ENCODE data around the gene TMEM132D. TPM values are rescaled to one million over a fixed set of nuclear protein-coding genes. Genes with fewer than 3 reads are reported as not detected.

The TMEM132D gene
- polyA plus RNA-seq, 1 donor from 2014 or later = 1.3 TPM

- no peaks in the 10 kb centered on the region for H3F3A ChIP-seq (ENCODE audit: insufficient read depth, low read length, poor library complexity, severe bottlenecking)
- H3K36me3 ChIP-seq (ENCODE audit: insufficient read depth, low read length) = no peaks in the 10 kb centered on the region
- H2AFZ ChIP-seq (ENCODE audit: low read depth, low read length) = no peak overlapping the region
- H3K27ac ChIP-seq (ENCODE audit: low read length) = no peak overlapping the region
- no peak overlapping the region for H3K9ac ChIP-seq (ENCODE audit: low read length)
- TF ChIP-seq POLR2AphosphoS5 (IDR thresholded peaks at IDR 0.05) = no peak
- TF ChIP-seq, protein P1, sequence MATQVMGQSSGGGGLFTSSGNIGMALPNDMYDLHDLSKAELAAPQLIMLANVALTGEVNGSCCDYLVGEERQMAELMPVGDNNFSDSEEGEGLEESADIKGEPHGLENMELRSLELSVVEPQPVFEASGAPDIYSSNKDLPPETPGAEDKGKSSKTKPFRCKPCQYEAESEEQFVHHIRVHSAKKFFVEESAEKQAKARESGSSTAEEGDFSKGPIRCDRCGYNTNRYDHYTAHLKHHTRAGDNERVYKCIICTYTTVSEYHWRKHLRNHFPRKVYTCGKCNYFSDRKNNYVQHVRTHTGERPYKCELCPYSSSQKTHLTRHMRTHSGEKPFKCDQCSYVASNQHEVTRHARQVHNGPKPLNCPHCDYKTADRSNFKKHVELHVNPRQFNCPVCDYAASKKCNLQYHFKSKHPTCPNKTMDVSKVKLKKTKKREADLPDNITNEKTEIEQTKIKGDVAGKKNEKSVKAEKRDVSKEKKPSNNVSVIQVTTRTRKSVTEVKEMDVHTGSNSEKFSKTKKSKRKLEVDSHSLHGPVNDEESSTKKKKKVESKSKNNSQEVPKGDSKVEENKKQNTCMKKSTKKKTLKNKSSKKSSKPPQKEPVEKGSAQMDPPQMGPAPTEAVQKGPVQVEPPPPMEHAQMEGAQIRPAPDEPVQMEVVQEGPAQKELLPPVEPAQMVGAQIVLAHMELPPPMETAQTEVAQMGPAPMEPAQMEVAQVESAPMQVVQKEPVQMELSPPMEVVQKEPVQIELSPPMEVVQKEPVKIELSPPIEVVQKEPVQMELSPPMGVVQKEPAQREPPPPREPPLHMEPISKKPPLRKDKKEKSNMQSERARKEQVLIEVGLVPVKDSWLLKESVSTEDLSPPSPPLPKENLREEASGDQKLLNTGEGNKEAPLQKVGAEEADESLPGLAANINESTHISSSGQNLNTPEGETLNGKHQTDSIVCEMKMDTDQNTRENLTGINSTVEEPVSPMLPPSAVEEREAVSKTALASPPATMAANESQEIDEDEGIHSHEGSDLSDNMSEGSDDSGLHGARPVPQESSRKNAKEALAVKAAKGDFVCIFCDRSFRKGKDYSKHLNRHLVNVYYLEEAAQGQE (IDR thresholded peaks at IDR 0.05; ENCODE audit: borderline replicate concordance) = peak; percentile 85
- no peaks in the 10 kb centered on the region for H3K9me3 ChIP-seq (ENCODE audit: low read length)
- no peaks in the 10 kb centered on the region for H3K27me3 ChIP-seq (ENCODE audit: insufficient read depth, low read depth, low read length)
- no peaks in the 10 kb centered on the region for H3K79me2 ChIP-seq (replicated peaks; ENCODE audit: insufficient read depth, low read length)
- no peak overlapping the region for H3K4me3 ChIP-seq (ENCODE audit: low read length)
- no peak overlapping the region for H3K4me2 ChIP-seq (ENCODE audit: low read length)
- H4K20me1 ChIP-seq (ENCODE audit: insufficient read depth) = no peaks in the 10 kb centered on the region
- H3K9me2 ChIP-seq (ENCODE audit: insufficient read depth, low read length) = no peaks in the 10 kb centered on the region
Measured at GRCh38 chr12:129034558-129035289, 869.1 kb downstream of the TMEM132D start.

DNA sequence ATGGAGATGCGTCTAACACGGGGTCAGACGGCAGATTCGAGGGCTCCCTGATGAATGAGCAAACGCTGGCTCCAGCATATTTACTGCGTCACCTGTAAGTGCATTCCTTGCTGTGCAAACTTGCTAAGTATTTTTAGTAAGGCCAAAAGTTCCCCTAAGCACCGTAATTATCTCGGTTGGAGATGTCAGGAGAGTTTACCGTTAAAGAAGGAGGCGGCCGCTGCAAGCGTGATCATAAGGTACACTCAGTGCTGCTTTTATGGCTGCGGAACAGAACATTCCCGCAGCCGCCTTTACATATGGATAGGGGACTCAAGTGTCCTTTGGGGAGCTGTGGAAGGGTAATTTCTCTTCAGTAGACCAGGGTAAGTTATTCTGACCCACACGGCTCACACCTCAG lies 875.0 kb downstream of the TMEM132D start:
- no peaks in the 10 kb centered on the region for H3K36me3 ChIP-seq (ENCODE audit: insufficient read depth, low read length)
- no peak overlapping the region for H3K4me2 ChIP-seq (ENCODE audit: low read length)
- no peak overlapping the region for H3K9ac ChIP-seq (ENCODE audit: low read length)
- no peaks in the 10 kb centered on the region for H3K9me3 ChIP-seq (ENCODE audit: low read length)
- peak; percentile 25 for TF ChIP-seq SMC3 (conservative IDR thresholded peaks at IDR 0.05; ENCODE audit: poor library complexity)
- TF ChIP-seq EP300 (conservative IDR thresholded peaks at IDR 0.05; ENCODE audit: poor library complexity, severe bottlenecking) = peak; percentile 68
- TF ChIP-seq MXI1 (conservative IDR thresholded peaks at IDR 0.05; ENCODE audit: poor library complexity, severe bottlenecking) = no peak
- TF ChIP-seq, protein P2, sequence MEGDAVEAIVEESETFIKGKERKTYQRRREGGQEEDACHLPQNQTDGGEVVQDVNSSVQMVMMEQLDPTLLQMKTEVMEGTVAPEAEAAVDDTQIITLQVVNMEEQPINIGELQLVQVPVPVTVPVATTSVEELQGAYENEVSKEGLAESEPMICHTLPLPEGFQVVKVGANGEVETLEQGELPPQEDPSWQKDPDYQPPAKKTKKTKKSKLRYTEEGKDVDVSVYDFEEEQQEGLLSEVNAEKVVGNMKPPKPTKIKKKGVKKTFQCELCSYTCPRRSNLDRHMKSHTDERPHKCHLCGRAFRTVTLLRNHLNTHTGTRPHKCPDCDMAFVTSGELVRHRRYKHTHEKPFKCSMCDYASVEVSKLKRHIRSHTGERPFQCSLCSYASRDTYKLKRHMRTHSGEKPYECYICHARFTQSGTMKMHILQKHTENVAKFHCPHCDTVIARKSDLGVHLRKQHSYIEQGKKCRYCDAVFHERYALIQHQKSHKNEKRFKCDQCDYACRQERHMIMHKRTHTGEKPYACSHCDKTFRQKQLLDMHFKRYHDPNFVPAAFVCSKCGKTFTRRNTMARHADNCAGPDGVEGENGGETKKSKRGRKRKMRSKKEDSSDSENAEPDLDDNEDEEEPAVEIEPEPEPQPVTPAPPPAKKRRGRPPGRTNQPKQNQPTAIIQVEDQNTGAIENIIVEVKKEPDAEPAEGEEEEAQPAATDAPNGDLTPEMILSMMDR (IDR thresholded peaks at IDR 0.05; ENCODE audit: poor library complexity, severe bottlenecking) = no peak
- TF ChIP-seq, protein P1 (IDR thresholded peaks at IDR 0.05; ENCODE audit: borderline replicate concordance) = peak; percentile 52
- TF ChIP-seq POLR2AphosphoS5 (IDR thresholded peaks at IDR 0.05) = peak; percentile 75
- no peaks in the 10 kb centered on the region for H4K20me1 ChIP-seq (ENCODE audit: insufficient read depth)
- H2AFZ ChIP-seq (ENCODE audit: low read depth, low read length) = no peak overlapping the region
- H3K9me2 ChIP-seq (ENCODE audit: insufficient read depth, low read length) = no peaks in the 10 kb centered on the region
- no peaks in the 10 kb centered on the region for H3F3A ChIP-seq (ENCODE audit: insufficient read depth, low read length, poor library complexity, severe bottlenecking)
- no peak overlapping the region for H3K4me3 ChIP-seq (ENCODE audit: low read length)
- H3K27me3 ChIP-seq (ENCODE audit: insufficient read depth, low read depth, low read length) = no peaks in the 10 kb centered on the region
- no peaks in the 10 kb centered on the region for H3K79me2 ChIP-seq (replicated peaks; ENCODE audit: insufficient read depth, low read length)
- peak overlapping the region; percentile 48 for H3K27ac ChIP-seq (ENCODE audit: low read length)

All from neural cell (in vitro differentiated cells).